ENCODE data around the gene RP2. TPM values are rescaled to one million over a fixed set of nuclear protein-coding genes. Genes with fewer than 3 reads are reported as not detected.

The RP2 gene
- total RNA-seq, 1 donor from 2014 or later, result 10.7 TPM

- H3K27me3 Mint-ChIP-seq (ENCODE audit: unreplicated experiment), result no peaks in the 10 kb centered on the region
- TF ChIP-seq CTCF (IDR thresholded peaks at IDR 0.05; ENCODE audit: partially characterized antibody, unreplicated experiment), result no peak
- no peaks in the 10 kb centered on the region for H3K36me3 Mint-ChIP-seq (ENCODE audit: unreplicated experiment)
- no peak for DNase-seq
- H3K27ac Mint-ChIP-seq (ENCODE audit: unreplicated experiment), result no peak overlapping the region
- H3K4me1 Mint-ChIP-seq (ENCODE audit: low read depth, unreplicated experiment), result no peaks in the 10 kb centered on the region
- no peak overlapping the region for H3K4me3 Mint-ChIP-seq (ENCODE audit: unreplicated experiment)
- H3K9me3 Mint-ChIP-seq (ENCODE audit: unreplicated experiment), result no peaks in the 10 kb centered on the region
Observed at GRCh38 chrX:46856483-46856882, 19.6 kb downstream of the RP2 start.

GRCh38 chrX:46860557-46860956, 23.7 kb downstream of the RP2 start:
- no peaks in the 10 kb centered on the region for H3K36me3 Mint-ChIP-seq (ENCODE audit: unreplicated experiment)
- H3K27me3 Mint-ChIP-seq (ENCODE audit: unreplicated experiment), result no peaks in the 10 kb centered on the region
- no peak for TF ChIP-seq CTCF (IDR thresholded peaks at IDR 0.05; ENCODE audit: partially characterized antibody, unreplicated experiment)
- no peak for DNase-seq
- no peak overlapping the region for H3K4me3 Mint-ChIP-seq (ENCODE audit: unreplicated experiment)
- H3K4me1 Mint-ChIP-seq (ENCODE audit: low read depth, unreplicated experiment), result no peaks in the 10 kb centered on the region
- H3K9me3 Mint-ChIP-seq (ENCODE audit: unreplicated experiment), result no peaks in the 10 kb centered on the region
- no peak overlapping the region for H3K27ac Mint-ChIP-seq (ENCODE audit: unreplicated experiment)

GRCh38 chrX:46863072-46863471, 26.2 kb downstream of the RP2 start:
- DNase-seq, result no peak
- H3K4me1 Mint-ChIP-seq (ENCODE audit: low read depth, unreplicated experiment), result no peaks in the 10 kb centered on the region
- no peaks in the 10 kb centered on the region for H3K36me3 Mint-ChIP-seq (ENCODE audit: unreplicated experiment)
- no peak for TF ChIP-seq CTCF (IDR thresholded peaks at IDR 0.05; ENCODE audit: partially characterized antibody, unreplicated experiment)
- no peak overlapping the region for H3K4me3 Mint-ChIP-seq (ENCODE audit: unreplicated experiment)
- H3K27ac Mint-ChIP-seq (ENCODE audit: unreplicated experiment), result no peak overlapping the region
- H3K27me3 Mint-ChIP-seq (ENCODE audit: unreplicated experiment), result no peaks in the 10 kb centered on the region
- no peaks in the 10 kb centered on the region for H3K9me3 Mint-ChIP-seq (ENCODE audit: unreplicated experiment)

GRCh38 chrX:46864606-46865005, 27.8 kb downstream of the RP2 start:
- no peaks in the 10 kb centered on the region for H3K27me3 Mint-ChIP-seq (ENCODE audit: unreplicated experiment)
- H3K36me3 Mint-ChIP-seq (ENCODE audit: unreplicated experiment), result no peaks in the 10 kb centered on the region
- H3K4me3 Mint-ChIP-seq (ENCODE audit: unreplicated experiment), result no peak overlapping the region
- H3K9me3 Mint-ChIP-seq (ENCODE audit: unreplicated experiment), result no peaks in the 10 kb centered on the region
- DNase-seq, result no peak
- no peak for TF ChIP-seq CTCF (IDR thresholded peaks at IDR 0.05; ENCODE audit: partially characterized antibody, unreplicated experiment)
- no peaks in the 10 kb centered on the region for H3K4me1 Mint-ChIP-seq (ENCODE audit: low read depth, unreplicated experiment)
- no peak overlapping the region for H3K27ac Mint-ChIP-seq (ENCODE audit: unreplicated experiment)

- Mint-ChIP-seq H3K4me1 (ENCODE audit: low read depth, unreplicated experiment) (no peaks in the 10 kb centered on the region), H3K36me3 (ENCODE audit: unreplicated experiment) (no peaks in the 10 kb centered on the region), H3K4me3 (ENCODE audit: unreplicated experiment) (no peak overlapping the region), H3K27me3 (ENCODE audit: unreplicated experiment) (no peaks in the 10 kb centered on the region), H3K9me3 (ENCODE audit: unreplicated experiment) (no peaks in the 10 kb centered on the region), H3K27ac (ENCODE audit: unreplicated experiment) (no peak overlapping the region)
- no peak for DNase-seq
- TF ChIP-seq CTCF (IDR thresholded peaks at IDR 0.05; ENCODE audit: partially characterized antibody, unreplicated experiment), result no peak
Observed at GRCh38 chrX:46865281-46865680, 28.4 kb downstream of the RP2 start.

Measured in glutamatergic neuron (in vitro differentiated cells).